Activated CD4-positive, CD25-positive, alpha-beta regulatory T cell treated with anti-CD3 and anti-CD28 coated beads, Interleukin-2, amount 50 U/mL, for 24 hours (primary cell): ENCODE measurements around the gene DCANP1.

Source experiments
- ATAC-seq, 2 donors: fragments of 150-1000 bp; cut with Tn5 transposase; one replicate each; pipeline ENCODE4 v1.10.0; 2021; ENCODE audit warnings: mild to moderate bottlenecking in 1 of 2, moderate library complexity in 1 of 2

The DCANP1 gene

DNA sequence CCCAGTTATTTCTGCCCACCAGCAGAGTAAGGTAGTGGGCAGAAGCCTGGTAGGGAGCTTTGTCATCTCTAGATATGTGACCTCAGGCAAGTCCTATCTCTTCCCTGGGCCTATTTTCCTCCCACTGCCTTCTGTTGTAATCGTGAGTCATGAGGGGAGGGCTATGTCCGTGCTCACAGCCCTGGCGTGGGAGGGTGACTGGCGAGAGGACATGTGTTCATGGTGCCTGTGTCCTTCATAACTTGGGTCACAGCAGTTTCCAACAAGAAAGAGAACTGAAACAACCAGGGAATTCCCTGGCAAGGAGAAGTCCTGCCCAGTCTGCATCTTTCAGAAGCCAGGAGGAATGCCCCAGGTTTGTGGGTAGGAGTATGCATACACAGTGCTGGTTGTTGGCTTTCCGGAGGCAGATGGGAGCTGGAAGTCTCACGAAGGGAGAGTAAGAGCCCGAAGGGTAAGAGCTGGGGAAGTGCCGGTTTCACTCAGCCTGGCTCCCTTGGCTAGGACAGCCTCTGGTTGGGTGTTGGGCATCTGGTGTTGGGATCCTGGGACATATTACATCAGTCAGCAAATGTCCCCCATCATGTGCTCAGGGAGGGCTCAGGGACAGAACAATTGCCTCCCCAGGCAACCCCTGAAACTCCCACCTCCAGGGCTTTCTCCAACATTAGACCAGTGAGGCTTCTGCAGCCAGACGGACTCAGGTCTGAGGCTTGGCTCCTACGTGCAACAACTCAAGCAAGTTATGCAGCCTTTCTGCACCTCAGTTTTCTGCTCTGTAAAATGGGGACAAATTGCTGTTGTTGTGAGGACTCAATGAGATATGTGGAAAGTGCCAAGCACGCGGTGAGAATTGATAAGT lies 9.3 kb upstream of the DCANP1 start:
- ATAC-seq, result peak; percentile 17 to 33

DNA sequence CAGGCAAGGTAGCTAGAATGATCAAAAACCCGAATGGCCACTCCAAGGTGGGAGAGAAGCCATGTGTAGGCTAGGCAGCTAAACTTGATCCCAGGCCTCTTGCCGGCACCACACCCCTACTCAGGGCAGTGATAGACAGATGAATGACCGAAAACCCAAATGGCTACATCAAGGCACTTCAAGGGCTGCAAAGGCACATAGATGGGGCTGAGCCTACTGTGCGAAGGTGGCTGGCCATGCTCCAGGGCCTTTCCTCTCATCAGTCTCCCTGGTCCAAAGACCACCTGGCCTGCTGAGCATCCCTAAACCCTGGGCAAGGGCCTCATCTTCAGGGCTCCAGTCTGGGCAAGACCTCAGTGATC lies 8.7 kb upstream of the DCANP1 start:
- no peak for ATAC-seq

DNA sequence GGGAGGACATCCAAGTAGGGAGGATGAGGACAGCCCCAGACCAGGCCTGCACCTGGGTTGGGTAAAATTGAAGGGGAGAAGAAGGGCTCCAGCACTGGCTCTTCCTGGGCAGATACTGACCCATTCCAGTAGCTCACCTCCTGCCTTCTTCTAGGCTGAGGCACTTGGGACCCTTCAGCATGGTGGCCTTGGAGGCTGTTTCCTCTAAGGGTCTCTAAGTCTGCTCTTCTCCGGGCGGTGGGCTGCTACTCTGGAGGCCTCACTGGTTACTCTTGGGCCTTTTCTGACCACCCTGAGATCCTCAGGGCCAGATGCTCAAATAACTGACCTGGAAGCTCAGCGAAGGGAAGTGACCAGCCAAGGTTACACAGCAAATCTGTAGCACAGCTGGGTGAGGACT lies 7.8 kb upstream of the DCANP1 start:
- no peak for ATAC-seq

DNA sequence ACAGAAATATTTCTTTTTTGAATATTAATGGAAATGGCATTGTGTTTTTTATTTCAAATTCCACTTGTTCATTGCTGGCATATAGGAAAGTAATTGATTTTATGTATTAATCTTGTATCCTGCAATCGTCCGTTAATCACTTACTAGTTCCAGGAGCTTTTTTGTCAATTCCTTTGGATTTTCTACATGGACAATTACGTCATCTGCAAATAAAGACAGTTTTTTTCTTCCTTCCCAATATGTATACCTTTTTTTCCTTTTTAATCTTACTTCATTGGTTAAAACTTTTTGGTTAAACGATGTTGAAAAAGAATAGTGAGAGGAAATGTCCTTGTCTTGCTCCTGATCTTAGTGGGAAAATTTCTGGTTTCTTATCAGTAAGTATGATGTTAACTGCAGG lies 6.5 kb upstream of the DCANP1 start:
- no peak for ATAC-seq

DNA sequence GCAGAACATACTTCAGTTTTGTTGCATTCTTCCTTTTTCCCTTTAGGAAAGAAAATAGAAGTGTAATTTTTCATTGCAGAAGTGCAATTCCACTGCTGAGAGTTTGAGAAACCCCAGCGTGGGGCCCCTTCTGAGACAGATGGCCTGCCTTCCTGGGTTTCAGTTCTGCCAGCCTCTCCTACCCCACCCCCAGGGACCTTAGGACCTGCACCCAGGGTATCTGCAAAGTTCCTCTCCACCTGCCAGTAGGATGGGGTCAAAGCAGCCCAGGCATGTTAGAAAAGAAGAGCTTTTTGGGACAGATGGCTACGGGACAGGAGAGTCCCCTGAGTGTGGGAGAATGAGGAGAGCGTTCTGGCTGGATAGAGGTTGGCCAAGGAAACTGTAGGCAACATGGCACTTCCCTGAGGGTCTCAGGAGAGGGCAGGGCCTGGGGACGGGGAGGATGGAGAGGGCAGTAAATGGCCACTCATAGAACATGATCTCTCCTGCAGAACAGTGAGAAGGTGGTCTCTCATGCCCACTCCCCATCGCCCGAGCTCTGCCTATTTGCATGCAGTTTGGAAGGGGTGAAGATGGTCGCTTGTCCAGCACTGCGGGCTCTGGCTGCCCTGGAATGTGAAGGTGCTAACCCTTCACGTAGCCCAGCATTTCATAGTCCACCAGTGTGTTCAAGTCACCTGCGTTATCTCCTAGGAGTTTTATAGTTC lies 5.3 kb upstream of the DCANP1 start, which contains the start of gene TIFAB:
Gene TIFAB, minus strand, starts transcription at position 31 of the 710 bp plus-strand sequence. CDS start 2,412 bp downstream, outside the sequence.
- ATAC-seq, result no peak

DNA sequence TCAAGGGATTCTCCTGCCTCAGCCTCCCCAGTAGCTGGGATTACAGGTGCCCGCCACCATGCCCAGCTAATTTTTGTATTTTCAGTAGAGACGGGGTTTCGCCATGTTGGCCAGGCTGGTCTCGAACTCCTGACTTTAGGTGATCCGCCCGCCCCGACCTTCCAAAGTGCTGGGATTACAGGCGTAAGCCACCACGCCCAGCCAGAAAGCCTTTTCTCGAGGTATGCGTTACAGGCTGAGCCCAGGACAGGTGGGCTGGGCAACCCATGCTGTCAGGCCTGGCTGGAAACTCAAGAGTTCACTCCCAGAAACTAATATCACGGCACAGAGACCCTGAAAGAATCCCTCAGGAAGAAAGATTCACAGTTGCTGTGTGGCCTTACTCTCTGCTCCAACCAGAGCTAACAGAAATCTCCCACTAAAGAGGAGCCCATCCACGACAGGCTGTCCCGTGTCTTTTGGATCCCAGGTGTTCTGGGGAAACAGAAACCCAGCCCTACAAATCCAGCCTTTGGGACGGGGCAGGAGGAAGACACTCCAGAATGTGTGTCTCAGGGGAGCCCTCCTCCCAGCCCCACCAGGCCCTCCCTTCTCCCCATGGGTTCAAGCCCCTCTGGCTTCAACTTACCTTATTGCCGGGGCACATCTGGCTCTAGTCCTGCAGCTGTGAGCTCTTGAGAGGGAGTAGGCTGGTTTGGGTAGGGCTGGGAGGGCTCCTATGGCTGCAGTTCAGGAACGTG lies 4.6 kb upstream of the DCANP1 start:
- no peak for ATAC-seq

- ATAC-seq, result no peak
These were observed 3.8 kb upstream of the DCANP1 start for GRCh38 chr5:135450952-135451351.

DNA sequence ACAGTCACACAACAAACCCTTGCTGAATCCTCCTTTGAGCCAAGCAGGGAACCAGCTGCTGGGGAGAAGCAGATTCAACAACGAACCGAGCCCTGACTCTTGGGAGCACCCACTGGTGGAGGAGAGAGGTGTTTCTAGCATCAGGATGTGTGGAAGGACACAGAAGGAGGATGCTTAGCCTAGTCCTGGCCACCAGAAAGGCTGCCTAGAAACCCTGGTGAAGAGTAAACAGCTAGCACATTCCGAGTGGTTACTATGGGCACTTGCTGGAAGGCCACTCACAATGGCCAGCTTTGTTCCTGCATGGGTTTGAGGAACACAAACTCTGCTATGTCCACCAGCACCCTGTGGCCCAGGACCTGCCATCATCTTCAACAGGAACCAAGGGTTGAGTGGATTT lies 3.2 kb upstream of the DCANP1 start:
- no peak for ATAC-seq

GRCh38 chr5:135449644-135450043 lies 2.5 kb upstream of the DCANP1 start:
- ATAC-seq, result no peak

- no peak for ATAC-seq
These were observed 1.8 kb upstream of the DCANP1 start for GRCh38 chr5:135448791-135449507.

DNA sequence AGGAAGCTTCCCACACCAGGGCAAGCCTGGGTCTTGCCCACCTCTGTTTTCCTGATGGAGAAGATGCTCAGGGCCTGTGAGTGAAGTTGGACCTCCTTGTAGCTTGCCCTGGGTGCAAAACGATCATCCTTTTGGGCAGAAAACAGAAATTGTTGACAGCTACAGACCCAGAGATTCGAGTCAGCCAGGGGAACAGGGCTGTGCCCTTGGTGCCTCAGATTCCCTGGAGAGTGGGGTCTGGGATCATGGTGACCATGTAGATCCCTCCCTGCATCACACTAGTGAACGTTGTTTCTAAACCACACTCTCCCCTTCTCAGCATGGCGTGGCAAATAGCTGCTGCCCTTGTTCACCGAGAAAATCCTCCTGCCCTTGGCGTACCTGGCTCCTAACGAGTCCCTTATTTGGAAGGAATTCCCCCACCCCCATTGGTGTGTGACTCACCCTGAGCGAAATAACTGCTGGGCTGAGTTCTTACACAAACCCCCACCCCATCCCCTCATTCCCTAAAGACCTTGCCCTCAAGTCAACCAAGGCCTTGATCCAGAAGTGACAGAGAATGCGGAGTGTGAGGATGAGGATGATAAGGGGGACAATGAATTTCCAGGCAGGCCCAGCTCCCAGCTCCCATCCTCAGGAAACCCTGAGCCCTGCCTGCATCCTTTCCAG lies 1.1 kb upstream of the DCANP1 start:
- no peak for ATAC-seq

DNA sequence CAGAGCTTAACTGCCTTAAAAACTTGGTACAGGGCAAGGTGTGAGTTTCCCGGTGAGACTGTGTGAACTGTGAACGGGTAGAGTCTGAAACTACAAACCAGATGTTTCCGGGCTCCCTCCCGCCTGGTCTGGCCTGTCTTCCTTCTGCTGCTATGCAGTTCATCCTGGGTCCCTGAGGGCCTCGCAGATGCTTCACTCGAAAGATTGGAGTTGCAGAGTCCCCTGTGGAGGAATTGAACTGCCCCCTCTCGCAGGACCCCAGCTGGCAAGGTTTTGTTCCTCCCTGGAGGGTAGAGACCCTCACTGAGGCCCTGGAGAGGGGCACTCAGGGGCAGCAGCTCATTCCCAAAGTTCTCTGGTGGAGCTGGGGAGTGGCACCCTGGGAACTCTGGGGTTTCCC lies 533 bp downstream of the DCANP1 start:
- ATAC-seq, result no peak

DNA sequence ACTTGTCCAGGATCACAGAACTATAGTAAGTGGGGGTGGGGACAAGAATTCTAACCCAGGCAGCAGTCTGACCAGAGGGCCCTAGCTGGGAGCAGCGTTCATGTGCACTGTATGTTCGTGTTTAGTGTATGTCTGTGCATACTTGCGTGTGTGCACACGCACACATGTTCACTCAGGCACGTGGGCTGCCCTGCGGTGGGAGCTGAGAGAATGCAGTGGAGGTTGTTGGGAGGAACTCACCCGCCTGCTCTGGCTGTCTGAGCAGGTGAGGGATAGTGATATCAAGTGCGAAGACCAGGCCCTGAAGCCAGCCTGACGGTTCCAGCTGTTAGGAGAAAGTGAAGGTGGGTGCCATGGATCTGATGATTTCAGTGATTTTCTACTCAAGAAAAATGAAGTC lies 942 bp downstream of the DCANP1 start:
- no peak for ATAC-seq

DNA sequence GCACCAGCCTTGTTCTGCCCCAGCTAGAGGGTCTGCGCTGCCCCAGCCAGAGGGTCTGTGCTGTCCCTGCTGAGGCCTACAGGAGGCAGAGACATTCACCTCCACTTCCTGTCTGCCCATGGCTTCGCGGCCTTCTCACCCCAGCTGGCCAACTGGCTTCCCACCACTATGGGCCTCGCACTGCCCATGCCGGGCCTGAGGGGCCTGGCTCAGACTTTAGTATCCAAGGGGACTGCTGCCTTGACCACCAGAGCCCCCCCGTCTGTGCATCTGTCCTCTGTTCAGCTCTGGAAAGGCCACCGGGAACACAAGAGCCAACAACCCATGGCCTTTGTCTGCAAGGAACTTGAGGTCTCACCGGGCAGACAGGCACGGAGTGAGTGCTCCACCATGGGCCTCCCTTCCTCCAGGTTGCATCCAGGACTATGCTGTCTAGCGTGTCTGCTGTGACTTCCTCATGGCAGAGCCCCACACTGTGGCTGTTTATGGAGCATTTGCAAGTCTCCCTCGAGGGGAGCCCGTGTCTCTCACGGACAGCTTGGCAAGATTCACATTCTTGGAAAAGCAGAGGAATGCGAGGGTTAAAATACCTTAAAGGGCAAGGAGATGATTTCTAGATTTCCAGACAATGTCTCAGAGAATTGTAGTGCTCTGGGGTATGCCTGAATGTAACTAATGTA lies 1.7 kb downstream of the DCANP1 start:
- ATAC-seq, result no peak

- ATAC-seq, result no peak
These were observed 2.3 kb downstream of the DCANP1 start for GRCh38 chr5:135444881-135445280.

DNA sequence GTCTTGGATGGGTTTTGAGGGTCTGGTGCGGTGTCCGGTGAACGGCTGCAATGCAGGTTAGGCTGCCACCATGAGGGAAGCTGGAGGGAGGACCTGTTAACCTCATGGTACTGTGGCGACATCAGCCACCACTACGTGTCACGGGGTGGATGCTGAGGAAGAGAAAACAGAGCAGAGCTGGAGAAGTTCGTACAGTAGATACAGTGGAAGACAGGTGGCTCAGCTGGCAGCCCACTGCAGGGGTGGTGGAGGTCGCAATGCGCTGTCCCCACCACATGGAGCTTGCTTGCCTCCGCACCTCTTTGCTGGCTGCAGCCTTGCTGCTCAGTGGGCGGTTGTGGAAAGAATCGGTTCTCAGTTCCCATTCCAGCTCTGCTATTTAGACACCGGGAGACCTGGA lies 2.8 kb downstream of the DCANP1 start:
- ATAC-seq, result no peak

DNA sequence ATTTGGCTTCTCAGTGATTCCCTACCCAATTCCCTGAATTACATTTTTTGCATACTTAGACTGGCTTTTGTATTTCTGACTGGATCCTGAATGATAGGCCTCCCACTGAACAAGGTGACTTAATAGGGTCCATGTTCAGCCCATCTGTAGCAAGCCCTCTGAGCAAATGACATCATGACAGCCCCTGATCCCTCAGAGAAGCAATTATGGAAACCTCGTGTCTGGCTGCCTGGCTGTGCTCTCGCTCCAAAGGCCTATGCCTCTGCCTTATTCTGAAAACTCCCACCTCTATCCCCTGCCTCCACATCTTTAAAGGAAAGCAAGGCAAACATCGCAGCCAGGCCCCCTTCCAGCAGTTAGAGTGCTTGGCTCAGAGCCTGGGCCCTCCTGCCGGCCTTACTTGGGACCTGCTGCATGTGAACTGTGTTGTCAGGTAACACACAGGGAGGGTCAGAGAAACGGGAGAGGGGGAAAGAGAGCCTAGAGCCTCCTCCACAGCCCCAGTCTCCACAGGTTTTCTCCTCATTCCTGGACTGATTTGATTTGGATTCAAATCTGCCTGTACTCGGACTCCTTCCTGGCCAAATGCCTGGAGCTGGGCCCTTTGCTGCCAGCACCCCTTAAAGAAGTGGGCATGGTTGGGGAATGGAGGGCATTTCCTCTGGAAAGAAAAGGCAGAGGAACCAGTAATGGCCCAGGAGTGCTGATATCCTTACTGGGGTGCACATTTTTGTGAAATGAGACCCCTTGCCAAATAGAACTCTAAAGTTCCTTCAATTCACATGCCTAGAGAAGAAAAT lies 3.8 kb downstream of the DCANP1 start:
- no peak for ATAC-seq

DNA sequence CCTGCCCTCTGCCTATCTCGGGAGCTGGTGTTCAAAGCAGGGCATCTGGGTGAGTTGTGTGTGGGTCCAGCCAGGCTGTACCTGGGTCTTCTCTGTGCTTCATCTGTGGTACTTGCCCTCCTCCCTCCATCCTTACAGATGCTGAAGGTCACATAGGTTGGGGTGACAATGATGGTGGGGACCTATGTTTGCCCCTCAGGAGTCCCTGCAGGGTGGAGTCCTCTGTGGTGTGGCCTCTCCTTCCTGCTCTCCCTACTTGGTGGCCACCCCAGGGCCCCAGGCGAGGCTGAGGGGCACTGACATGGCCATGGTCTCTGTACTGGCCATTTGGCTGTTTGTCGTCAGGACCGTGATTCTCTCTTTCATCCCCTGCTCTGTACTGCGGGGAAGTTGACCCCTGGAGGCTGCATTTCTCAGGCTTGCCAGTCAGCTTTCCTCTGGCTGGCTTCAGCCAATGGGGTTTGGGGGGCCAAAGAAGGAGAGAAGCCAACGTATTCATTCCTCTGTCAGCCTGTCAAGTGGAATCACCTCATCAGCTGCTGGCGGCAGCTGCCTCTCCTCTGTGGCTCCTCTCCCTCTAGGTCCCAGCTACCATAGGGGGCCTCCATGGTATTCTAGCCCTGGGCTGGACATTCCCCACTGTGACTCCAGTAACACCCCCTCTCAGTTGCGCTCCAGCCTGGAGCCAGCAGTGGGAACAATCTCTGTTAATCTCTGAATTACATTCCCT lies 4.6 kb downstream of the DCANP1 start:
- no peak for ATAC-seq

DNA sequence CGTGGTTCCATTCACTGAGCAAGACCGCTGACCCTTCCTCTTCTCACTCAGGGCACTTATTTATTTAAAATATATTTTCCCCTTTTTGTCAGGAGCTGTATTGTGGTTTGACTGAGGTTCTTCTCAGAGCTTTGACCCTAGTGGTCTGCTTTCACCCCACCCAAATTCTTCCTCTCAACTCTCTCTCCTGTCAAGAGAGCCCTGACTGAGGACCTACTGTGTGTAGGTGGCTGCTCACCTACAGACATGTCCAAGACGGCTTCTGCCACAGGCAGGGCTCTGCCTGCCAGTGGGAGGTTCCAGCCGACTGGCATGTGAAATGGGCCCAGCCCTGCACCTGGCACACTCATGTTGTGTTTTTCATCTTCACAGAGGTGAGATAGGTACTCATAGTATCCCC lies 5.2 kb downstream of the DCANP1 start:
- no peak for ATAC-seq

GRCh38 chr5:135441350-135441831 lies 5.8 kb downstream of the DCANP1 start:
- no peak for ATAC-seq
